H1 (cell line): Measurements from ENCODE around the gene KRT77. TPM values are rescaled to one million over a fixed set of nuclear protein-coding genes. Genes with fewer than 3 reads are reported as not detected.

Experiments used
- CHD2 ChIP-seq: IDR thresholded peaks from 2 replicates; pipeline ENCODE4 v1.6.1; 2012; ENCODE audit warnings: low read length, improper control_type of control experiment
- GABPA ChIP-seq: IDR thresholded peaks from 2 replicates; pipeline ENCODE4 v1.6.1; 2011; ENCODE audit warnings: mild to moderate bottlenecking, low read length, moderate library complexity, borderline replicate concordance; ENCODE audit not compliant: insufficient read depth
- GTF2F1 ChIP-seq: IDR thresholded peaks from 2 replicates; pipeline ENCODE4 v1.6.1; 2012; ENCODE audit warnings: low read depth, low read length, improper control_type of control experiment, borderline replicate concordance
- HDAC6 ChIP-seq: IDR thresholded peaks from one replicate; pipeline ENCODE4 v1.7.1; 2012; ENCODE audit warnings: low read depth, mild to moderate bottlenecking, inconsistent platforms, low read length, moderate library complexity
- POU5F1 ChIP-seq: IDR thresholded peaks from 2 replicates; pipeline ENCODE4 v1.6.1; 2011; ENCODE audit warnings: low read depth, mild to moderate bottlenecking, low read length, moderate library complexity
- SIX5 ChIP-seq: IDR thresholded peaks from 2 replicates; pipeline ENCODE4 v1.6.1; 2011; ENCODE audit warnings: mild to moderate bottlenecking, low read depth, low read length
- SRF ChIP-seq: IDR thresholded peaks from 2 replicates; pipeline ENCODE4 v1.6.1; 2011; ENCODE audit warnings: mild to moderate bottlenecking, low read depth, low read length, moderate library complexity
- polyA plus RNA-seq, 7 experiments: library from polyadenylated mRNA; depleted of rRNA in 3 of 7; stranded (reverse) in 5 of 7; unstranded in 2 of 7; fragments of >200 nt in 5 of 7; fragments of 200-250 nt in 2 of 7; gene quantifications; 1 replicate in 5 of 7; 2 replicates in 1 of 7; 4 replicates in 1 of 7; pipeline versions ENCODE4 v1.2.1 to v1.2.3, GENCODE V29; 2011 to 2013; ENCODE audit warnings: missing spikeins in 2 of 7, mixed read lengths in 2 of 7
- total RNA-seq: library from RNA; stranded (reverse); fragmentation: NEBNext Ultra II Directional; extraction: Animal tissue kit (Norgen Biotek cat#: 25700); gene quantifications from 2 replicates; pipeline ENCODE4 v1.2.1, GENCODE V29; 2021

KRT77 gene
- total and polyA plus RNA-seq, 2 of the 8 experiments (the other 6 are each of a cell fraction or from before 2014, with no cell fraction given), result 0.02 TPM; not detected in 1

- no peak for TF ChIP-seq GTF2F1
- TF ChIP-seq CHD2, result no peak
- TF ChIP-seq POU5F1, result no peak
- TF ChIP-seq SRF, result no peak
- TF ChIP-seq SIX5, result no peak
- TF ChIP-seq HDAC6, result no peak
- TF ChIP-seq GABPA, result no peak
These were observed 11.5 kb downstream of the KRT77 start (continued) for GRCh38 chr12:52691841-52692150.
